ENCODE results near the gene CALML4. TPM values are rescaled to one million over a fixed set of nuclear protein-coding genes. Genes with fewer than 3 reads are reported as not detected.
A peak's percentile ranks its signal among the peaks of the same experiment; 100 is the strongest.

Gene CALML4
- polyA plus RNA-seq, 3 donors = 4.8 to 15.3 (median 5.3) TPM

DNA sequence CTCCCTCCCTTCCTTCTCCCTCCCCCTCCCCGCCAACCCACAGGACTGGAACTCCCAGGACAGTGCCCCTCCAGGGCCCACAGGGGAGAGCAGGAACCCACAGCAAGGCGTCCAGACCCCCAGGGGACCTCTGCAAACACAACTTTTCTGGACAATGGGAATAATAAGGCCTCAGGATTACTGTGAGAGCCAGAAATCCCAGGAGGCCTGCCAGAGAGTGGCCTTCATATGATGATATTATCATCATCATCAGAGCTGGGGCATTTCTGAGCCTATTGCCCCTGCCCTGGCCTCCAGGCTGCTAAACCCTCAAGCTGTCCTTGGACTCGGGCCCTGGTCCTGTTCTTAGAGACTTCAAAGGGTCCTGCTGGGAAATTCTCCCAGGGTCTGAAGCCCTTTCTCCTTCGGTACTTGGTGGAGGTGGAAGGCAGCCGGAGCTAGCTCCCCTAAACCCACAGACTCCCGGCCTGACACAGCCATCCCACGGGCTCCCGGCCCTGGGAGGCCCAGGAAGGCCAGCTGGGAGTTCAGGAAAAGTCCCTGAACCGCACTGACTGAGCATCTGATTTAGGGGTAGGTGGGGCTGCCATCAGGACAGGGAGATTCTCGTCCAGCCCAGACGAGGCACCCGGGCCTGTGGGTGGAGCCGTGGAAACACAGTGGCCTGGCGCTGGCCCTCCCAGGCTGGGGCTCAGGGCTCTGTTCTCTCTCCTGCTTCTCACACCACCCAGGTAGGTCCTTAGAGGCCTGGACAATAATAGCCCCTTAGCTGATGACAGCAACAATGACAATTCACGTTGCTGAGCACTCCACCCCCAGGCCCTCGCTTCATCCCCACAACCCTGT, 4.9 kb downstream of the CALML4 start:
- H3K27ac ChIP-seq (ENCODE audit: low read depth, low read length) = no peak overlapping the region
- WGBS, 3 donors = 60 to 68% (median 63%) methylated on average over 14 to 16 of the region's 16 CpGs

DNA sequence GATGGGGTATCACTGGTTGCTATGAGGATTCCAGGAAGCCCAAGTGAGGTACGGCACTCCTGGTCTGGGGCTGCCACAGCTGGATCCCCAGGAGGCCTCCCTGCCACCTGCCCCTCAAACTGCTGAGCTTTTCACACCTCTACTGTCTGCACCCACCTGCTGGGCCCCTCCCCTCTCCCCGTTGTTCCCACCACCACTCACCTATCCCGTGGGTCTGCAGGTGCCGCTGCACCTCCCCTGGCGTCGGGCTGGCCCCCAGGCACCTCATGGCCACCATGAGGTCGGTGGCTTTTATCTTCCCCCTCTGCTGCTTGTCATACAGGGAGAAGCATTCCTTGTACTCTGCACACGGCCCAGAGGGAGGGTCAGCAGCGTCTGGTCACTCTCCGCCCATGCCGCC, 5.8 kb downstream of the CALML4 start:
- WGBS, 3 donors = 44 to 62% (median 58%) methylated on average over 11 of the region's 11 CpGs
- H3K27ac ChIP-seq (ENCODE audit: low read depth, low read length) = no peak overlapping the region

DNA sequence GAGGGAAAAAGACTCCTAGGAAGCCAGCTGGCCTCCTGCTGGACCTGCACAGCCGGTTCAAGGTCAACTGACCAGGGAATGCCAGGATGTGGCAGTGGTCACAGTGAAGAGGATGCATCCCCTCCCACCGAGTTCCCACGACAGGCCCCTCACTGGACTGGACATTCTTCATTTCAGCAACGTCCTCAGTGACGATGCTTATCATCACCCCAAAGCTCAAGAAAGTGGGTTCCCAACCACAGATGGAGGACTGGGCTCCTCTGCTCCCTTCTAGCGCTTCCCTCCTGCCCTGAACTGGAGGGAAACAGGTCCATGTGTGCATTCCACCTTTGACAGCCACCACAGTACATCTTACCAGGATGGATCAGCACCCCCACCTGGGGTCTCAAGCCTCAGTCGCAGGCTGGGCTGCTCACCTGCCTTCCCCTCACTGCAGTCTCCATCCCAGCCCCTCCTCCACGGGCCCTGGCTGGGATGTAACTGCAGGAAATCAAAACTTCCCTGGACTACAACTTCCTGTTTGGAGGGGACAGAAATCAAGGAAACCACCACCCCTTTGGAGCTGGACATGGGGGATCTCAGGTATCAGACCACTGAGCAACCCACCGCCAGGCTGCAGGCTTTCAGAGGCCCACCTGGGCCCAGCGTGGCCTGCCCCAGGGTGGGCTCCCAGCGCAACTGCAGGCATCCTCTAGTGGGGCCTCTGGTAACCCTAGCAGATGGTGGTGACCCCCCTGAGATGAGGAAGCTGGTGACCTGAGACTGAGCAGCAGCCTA, 7.3 kb downstream of the CALML4 start:
- H3K27ac ChIP-seq (ENCODE audit: low read depth, low read length) = no peak overlapping the region

GRCh38 chr15:68197170-68197492, 8.0 kb downstream of the CALML4 start:
- WGBS, 3 donors = 92 to 98% (median 95%) methylated on average over 8 of the region's 8 CpGs
- no peak overlapping the region for H3K27ac ChIP-seq (ENCODE audit: low read depth, low read length)

More for the DNA sequence above, 7.3 kb downstream of the CALML4 start:
- WGBS, 3 donors = 85 to 92% (median 87%) methylated on average over 11 of the region's 11 CpGs

GRCh38 chr15:68196445-68197169, 8.5 kb downstream of the CALML4 start:
- H3K27ac ChIP-seq (ENCODE audit: low read depth, low read length) = no peak overlapping the region
- WGBS, 3 donors = 85 to 90% (median 87%) methylated on average over 17 of the region's 17 CpGs

DNA sequence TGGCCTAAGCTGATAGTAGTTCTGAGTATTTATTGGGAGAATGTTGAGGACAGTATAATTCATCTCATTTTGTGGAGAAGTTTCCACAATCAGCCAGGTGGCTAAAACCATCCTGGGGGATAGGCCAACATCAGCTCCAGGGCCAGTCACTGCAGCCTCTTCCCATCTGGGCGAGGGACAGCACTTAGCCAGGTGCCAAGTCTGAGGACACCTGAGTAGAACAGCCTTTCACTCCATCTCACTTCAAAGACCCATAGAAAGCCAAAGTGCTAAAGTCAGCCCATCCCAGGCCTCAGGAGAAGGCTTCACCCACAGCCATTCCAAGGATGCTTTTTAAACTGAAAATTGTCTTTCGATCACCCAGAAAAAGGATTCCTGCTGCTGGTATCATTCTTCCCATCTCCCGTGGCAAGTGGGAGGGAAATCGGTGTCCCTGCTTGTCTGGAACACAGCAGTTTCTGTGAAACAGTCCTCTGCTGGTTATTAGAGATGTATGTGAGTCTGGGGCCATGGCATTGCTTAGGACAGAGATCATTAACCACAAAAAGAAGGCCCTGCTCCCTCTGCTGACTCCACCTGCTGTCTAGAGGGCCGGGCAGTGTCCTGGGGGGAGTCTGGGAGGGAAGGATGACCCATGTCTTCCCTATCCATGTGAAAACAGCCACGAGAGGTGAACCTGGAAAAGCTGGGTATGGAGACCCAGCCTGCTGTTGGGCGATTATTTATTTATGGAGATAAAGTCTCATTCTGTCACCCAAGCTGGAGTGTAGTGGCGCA, 9.6 kb downstream of the CALML4 start:
- WGBS, 3 donors = 90 to 93% (median 93%) methylated on average over 8 of the region's 8 CpGs
- H3K27ac ChIP-seq (ENCODE audit: low read depth, low read length) = no peak overlapping the region

GRCh38 chr15:68192804-68193486, 12.2 kb downstream of the CALML4 start:
- WGBS, 3 donors = 92 to 93% (median 92%) methylated on average over 5 of the region's 5 CpGs
- H3K27ac ChIP-seq (ENCODE audit: low read depth, low read length) = no peak overlapping the region

GRCh38 chr15:68192117-68192516, 13.0 kb downstream of the CALML4 start:
- no peak overlapping the region for H3K27ac ChIP-seq (ENCODE audit: low read depth, low read length)
- 83 to 90% (median 88%) methylated on average over 4 of the region's 4 CpGs for WGBS, 3 donors

DNA sequence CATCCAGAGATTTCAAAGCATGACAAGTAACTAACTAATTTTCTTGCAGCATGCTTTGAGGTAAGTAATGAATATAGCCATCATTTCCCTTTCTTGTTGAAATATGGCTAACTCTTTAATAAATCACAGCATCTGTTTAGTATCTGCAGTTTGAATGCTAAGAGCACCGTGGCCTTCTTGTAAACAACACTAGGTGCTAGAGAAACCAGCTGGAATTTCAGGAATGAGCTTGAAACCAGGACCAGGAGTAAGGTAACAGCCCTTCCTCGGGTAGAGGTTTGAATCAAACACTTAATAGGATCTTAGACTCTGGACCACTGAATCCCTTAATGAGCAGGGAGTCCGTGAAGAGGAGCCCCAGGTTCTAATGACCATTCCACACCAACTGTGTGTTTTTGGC, 13.6 kb downstream of the CALML4 start:
- H3K27ac ChIP-seq (ENCODE audit: low read depth, low read length) = no peak overlapping the region
- 66 to 77% (median 75%) methylated on average over 3 of the region's 3 CpGs for WGBS, 3 donors

- WGBS, 3 donors = 87 to 96% (median 91%) methylated on average over 4 of the region's 4 CpGs
These were observed 15.1 kb downstream of the CALML4 start for GRCh38 chr15:68190048-68190447.

GRCh38 chr15:68188647-68189046, 16.5 kb downstream of the CALML4 start:
- 81 to 84% (median 81%) methylated on average over 2 of the region's 2 CpGs for WGBS, 3 donors

More at GRCh38 chr15:68190048-68190447, 15.1 kb downstream of the CALML4 start:
- H3K27ac ChIP-seq (ENCODE audit: low read depth, low read length) = no peak overlapping the region

DNA sequence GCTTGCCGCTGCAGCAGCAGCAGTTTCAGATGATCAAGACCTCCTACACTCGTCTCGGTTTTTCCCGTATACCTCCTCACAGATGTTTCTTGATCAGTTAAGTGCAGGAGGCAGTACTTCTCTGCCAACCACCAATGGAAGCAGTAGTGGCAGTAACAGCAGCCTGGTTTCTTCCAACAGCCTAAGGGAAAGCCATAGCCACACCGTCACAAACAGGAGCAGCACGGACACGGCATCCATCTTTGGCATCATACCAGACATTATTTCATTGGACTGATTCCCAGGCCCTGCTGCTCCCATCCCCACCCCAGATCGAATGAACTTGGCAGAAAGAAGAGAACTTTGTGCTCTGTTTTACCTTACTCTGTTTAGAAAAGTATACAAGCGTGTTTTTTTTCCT, 17.6 kb downstream of the CALML4 start:
- H3K27ac ChIP-seq (ENCODE audit: low read depth, low read length) = peak overlapping the region; percentile 5
- WGBS, 3 donors = 19 to 46% (median 37%) methylated on average over 9 of the region's 9 CpGs

More at GRCh38 chr15:68188647-68189046, 16.5 kb downstream of the CALML4 start:
- no peak overlapping the region for H3K27ac ChIP-seq (ENCODE audit: low read depth, low read length)

DNA sequence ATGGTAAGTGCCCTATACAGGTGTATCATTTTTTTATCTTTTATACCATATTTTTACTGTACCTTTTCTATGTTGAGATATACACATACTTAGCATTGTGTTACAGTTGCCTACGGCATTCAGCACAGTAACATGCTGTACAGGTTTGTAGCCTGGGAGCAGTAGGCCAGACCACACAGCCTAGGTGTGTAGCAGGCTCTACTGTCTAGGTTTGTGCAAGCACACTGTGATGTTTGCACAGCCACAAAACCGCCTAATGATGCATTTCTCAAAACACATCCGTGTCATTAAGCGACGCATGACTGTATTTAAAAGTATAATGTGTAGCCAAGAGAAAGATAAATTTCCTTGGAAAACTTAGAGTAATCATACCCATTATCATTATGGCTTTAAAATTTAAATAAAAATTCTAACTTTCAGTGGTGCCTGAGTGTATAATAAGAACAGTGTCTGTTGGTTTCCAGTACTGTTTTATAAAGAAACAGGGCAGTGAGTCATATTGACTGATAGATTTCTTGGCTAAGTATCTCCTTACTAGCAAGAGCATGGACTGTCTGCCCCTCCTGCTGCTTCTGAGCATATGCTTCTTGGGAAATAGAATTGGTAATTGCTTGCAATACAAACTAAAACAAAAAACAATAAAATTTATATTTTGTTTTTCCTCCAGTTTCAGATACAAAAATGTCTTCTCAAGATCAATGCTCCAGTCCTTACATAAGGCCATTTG, 18.3 kb downstream of the CALML4 start:
- H3K27ac ChIP-seq (ENCODE audit: low read depth, low read length) = no peak overlapping the region
- WGBS, 3 donors = 73 to 81% (median 76%) methylated on average over 5 of the region's 5 CpGs

DNA sequence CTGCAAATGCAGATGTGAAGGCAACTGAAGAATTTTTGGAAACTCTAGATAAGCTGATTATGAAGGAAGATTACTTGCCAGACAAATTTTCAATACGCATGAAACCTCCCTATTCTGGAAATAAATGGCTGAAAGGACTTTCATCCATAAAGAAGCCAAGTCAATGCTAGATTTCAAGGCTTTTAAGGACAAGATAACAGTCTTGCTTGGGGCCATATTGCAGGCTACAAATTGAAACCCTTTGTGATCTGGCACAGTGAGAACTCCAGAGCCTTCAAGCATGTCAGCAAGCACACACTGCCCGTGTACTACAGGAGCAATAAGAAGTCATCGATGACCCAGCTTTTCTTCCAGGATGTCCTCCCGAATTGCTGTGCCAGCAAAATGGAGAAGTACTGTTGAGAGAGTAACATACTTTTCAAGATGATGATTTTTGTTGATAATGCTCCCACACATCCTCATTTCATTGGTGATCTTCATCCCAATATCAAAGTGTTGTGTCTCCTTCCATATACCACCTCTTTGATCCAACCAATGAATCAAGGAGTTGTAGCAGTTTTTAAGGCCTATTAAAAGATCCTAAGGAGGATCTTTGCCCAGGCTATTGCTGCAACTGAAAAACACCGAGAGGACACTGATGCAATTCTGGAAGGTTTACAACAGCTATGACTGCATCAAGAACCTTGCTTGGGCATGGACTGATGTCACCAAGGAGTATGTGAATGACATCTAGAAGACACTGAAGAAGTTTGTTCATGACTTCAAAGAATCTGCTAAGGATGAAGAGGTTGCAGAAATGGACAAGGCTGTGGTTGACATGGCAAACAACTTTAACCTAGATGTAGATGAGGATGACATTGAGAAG, 20.3 kb downstream of the CALML4 start:
- no peak overlapping the region for H3K27ac ChIP-seq (ENCODE audit: low read depth, low read length)
- WGBS, 3 donors = 61 to 93% (median 70%) methylated on average over 5 of the region's 5 CpGs

DNA sequence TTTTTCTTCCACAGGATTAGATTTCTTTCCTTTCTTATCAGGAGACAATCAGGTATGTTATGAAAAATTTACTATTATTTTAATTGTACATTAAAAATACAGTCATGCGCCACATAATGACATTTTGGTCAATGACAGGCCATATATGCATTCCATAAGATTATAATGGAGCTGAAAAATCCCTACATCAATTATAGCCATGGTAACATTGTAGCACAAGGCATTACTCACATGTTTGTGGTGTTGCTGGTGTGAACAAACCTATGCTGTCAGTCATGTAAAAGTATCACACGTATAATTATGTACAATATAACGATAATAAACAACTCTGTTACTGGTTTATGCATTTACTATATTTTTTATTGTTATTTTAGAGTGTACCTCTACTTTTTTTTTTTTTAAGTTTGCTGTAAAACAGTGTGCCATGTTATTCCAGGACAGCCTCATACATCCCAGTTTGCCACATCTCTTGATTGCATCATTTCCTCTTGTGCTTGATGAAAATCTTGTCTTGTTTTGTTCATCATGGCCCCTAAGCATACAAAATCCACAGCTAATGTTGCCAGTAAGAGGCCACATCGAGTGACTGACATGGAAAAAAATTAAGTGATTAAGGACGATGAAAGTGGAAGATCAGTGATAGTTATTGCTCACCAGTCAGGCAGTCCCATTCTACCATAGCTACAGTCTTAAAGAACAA, 21.4 kb downstream of the CALML4 start:
- WGBS, 3 donors = 90 to 94% (median 93%) methylated on average over 5 of the region's 5 CpGs
- no peak overlapping the region for H3K27ac ChIP-seq (ENCODE audit: low read depth, low read length)

DNA sequence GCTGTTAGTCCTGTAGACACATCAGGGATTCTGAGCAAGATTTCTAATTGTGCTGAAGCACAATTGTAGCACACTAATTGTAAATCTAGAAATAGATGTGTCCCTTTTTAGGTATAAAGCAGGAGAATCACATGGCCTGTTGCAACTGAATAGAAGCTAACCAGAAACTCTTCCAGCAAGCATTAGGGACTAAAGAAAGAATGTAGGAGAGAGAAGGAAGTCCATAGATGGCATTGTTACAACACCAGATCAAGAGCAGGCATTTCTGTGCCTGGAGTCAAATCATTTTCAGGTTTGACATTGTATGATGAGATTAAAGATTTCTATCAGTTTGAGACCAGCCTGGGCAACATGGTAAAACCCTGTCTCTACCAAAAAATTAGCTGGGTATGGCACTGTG, 27.4 kb downstream of the CALML4 start:
- no peak overlapping the region for H3K27ac ChIP-seq (ENCODE audit: low read depth, low read length)
